Body of pancreas (tissue), 4 donors: ENCODE measurements around the gene TESK2. TPM values are rescaled to one million over a fixed set of nuclear protein-coding genes. Genes with fewer than 3 reads are reported as not detected.

ENCODE experiments used
- ATAC-seq: fragments of 150-250 bp; one replicate; pipeline ENCODE4 v1.9.1; 2016
- DNase-seq, 4 donors: peaks; one replicate each; pipeline ENCODE4 v3.0.0-alpha.2; 2019
- H3K27ac ChIP-seq, 4 donors: fragments of 200-600 bp; sonication (generic); 1 replicate in 3 of 4; 2 replicates in 1 of 4; pipeline versions ENCODE4 v1.5.1 to v1.6.1; 2016 to 2019; ENCODE audit warnings: mild to moderate bottlenecking in 1 of 4, mixed read lengths in 1 of 4, moderate library complexity in 1 of 4
- H3K27me3 ChIP-seq, 2 donors: fragments of 200-600 bp; sonication (generic); one replicate each; pipeline ENCODE4 v1.6.0; 2016; ENCODE audit warnings: mild to moderate bottlenecking in 1 of 2
- H3K36me3 ChIP-seq, 2 donors: fragments of 200-600 bp; sonication (generic); replicated peaks in 1 of 2; 2 replicates each; pipeline ENCODE4 v1.5.1; 2016; ENCODE audit warnings: low read depth in 2 of 2; ENCODE audit not compliant: insufficient read depth in 1 of 2
- H3K4me1 ChIP-seq: fragments of 200-600 bp; sonication (generic); one replicate; pipeline ENCODE4 v1.6.0; 2016
- H3K4me3 ChIP-seq, 2 donors: fragments of 200-600 bp; sonication (generic); 1 replicate in 1 of 2; 2 replicates in 1 of 2; pipeline ENCODE4 v1.5.1; 2016 to 2019
- H3K9me3 ChIP-seq, 3 donors: fragments of 200-600 bp; sonication (generic); 1 replicate in 2 of 3; 2 replicates in 1 of 3; pipeline ENCODE4 v1.5.1; 2016
- CTCF ChIP-seq, 7 experiments: fragments of 450-650 bp in 4 of 7; fragments of 200-600 bp in 3 of 7; sonication (generic) in 3 of 7; IDR thresholded peaks; one replicate each; pipeline ENCODE4 v1.5.1; 2016 to 2019; ENCODE audit warnings: antibody characterized with exemption in 7 of 7
- POLR2A ChIP-seq, 3 donors: fragments of 450-650 bp; IDR thresholded peaks; one replicate each; pipeline ENCODE4 v1.6.1; 2016; ENCODE audit warnings: antibody characterized with exemption in 3 of 3, mild to moderate bottlenecking in 2 of 3
- WGBS, 2 donors: methylation state at CpG; one replicate each; pipeline ENCODE4 v1.1.5; 2017; 5-methylcytosine and 5-hydroxymethylcytosine counted together
- intact Hi-C: fragments of 100-400 bp; cut with DNase I; formaldehyde crosslinking; loops from one replicate; pipeline ENCODE4 v1.15.1; 2023
- total RNA-seq, 2 donors: library from RNA; depleted of rRNA; stranded (reverse); fragments of >200 nt; gene quantifications; one replicate each; pipeline ENCODE4 v1.1.0, GENCODE V29; 2016

The TESK2 gene
- total RNA-seq, 2 donors from 2014 or later, result 0.33 to 3.6 TPM

GRCh38 chr1:45359882-45360513, 131.0 kb downstream of the TESK2 start:
- Histone ChIP-seq H3K4me1 (peaks cover 8% of the 10 kb centered on the region), H3K27ac (peak overlapping the region in 1 of 4 donors; percentile 5), H3K9me3 (no peaks in the 10 kb centered on the region), H3K36me3 (no peaks in the 10 kb centered on the region), H3K4me3 (no peak overlapping the region), H3K27me3 (no peaks in the 10 kb centered on the region)
- ATAC-seq, result peak; percentile 83
- intact Hi-C loops, result no loop called here
- 20 to 23% methylated on average over 7 of the region's 7 CpGs for WGBS, 2 donors
- peak; percentile 66 to 80 (median 73) for DNase-seq
- TF ChIP-seq POLR2A (IDR thresholded peaks at IDR 0.05) (no peak), CTCF (IDR thresholded peaks at IDR 0.05) (peak; percentile 39 to 84 (median 74))

- Histone ChIP-seq H3K9me3 (no peaks in the 10 kb centered on the region), H3K27me3 (no peaks in the 10 kb centered on the region), H3K4me3 (no peak overlapping the region), H3K36me3 (no peaks in the 10 kb centered on the region), H3K27ac (no peak overlapping the region), H3K4me1 (peaks cover 8% of the 10 kb centered on the region)
- ATAC-seq, result no peak
- intact Hi-C loops, result no loop called here
- TF ChIP-seq CTCF (IDR thresholded peaks at IDR 0.05), result no peak
- TF ChIP-seq POLR2A (IDR thresholded peaks at IDR 0.05), result no peak
- 79 to 86% methylated on average over 4 of the region's 4 CpGs for WGBS, 2 donors
- no peak for DNase-seq
Measured at GRCh38 chr1:45356186-45356585, 134.8 kb downstream of the TESK2 start.

GRCh38 chr1:45355683-45356082, 135.3 kb downstream of the TESK2 start:
- WGBS, 2 donors, result 61 to 62% methylated on average over 2 of the region's 2 CpGs
- DNase-seq (no peak), ATAC-seq (no peak)
- Histone ChIP-seq H3K27ac (no peak overlapping the region), H3K9me3 (no peaks in the 10 kb centered on the region), H3K4me1 (peaks cover 8% of the 10 kb centered on the region), H3K27me3 (no peaks in the 10 kb centered on the region), H3K4me3 (no peak overlapping the region), H3K36me3 (no peaks in the 10 kb centered on the region)
- intact Hi-C loops, result no loop called here
- no peak for TF ChIP-seq POLR2A (IDR thresholded peaks at IDR 0.05)
- TF ChIP-seq CTCF (IDR thresholded peaks at IDR 0.05), result no peak

GRCh38 chr1:45354838-45355237, 136.1 kb downstream of the TESK2 start:
- Histone ChIP-seq H3K4me1 (peaks cover 2% of the 10 kb centered on the region), H3K27ac (no peak overlapping the region), H3K4me3 (no peak overlapping the region), H3K27me3 (no peaks in the 10 kb centered on the region), H3K36me3 (no peaks in the 10 kb centered on the region), H3K9me3 (no peaks in the 10 kb centered on the region)
- intact Hi-C loops, result no loop called here
- DNase-seq (no peak), ATAC-seq (no peak)
- WGBS, 2 donors, result 85 to 90% methylated on average over 4 of the region's 4 CpGs
- TF ChIP-seq POLR2A (IDR thresholded peaks at IDR 0.05), result no peak
- no peak for TF ChIP-seq CTCF (IDR thresholded peaks at IDR 0.05)

- intact Hi-C loops, result no loop called here
- ATAC-seq, result no peak
- Histone ChIP-seq H3K4me1 (peaks cover 9% of the 10 kb centered on the region), H3K36me3 (no peaks in the 10 kb centered on the region), H3K27me3 (no peaks in the 10 kb centered on the region), H3K4me3 (no peak overlapping the region), H3K9me3 (no peaks in the 10 kb centered on the region), H3K27ac (no peak overlapping the region)
- no peak for TF ChIP-seq CTCF (IDR thresholded peaks at IDR 0.05)
- TF ChIP-seq POLR2A (IDR thresholded peaks at IDR 0.05), result no peak
- DNase-seq, result no peak
- WGBS, 2 donors, result 81 to 87% methylated on average over 2 of the region's 2 CpGs
Measured at GRCh38 chr1:45353685-45354084, 137.3 kb downstream of the TESK2 start.
